Measurements from ENCODE around the gene RASSF8. TPM values are rescaled to one million over a fixed set of nuclear protein-coding genes. Genes with fewer than 3 reads are reported as not detected.

Gene RASSF8
- total RNA-seq, 2 experiments from 2014 or later, result not detected

- no peaks in the 10 kb centered on the region for H3K79me2 ChIP-seq (ENCODE audit: insufficient read depth, low read depth, low read length)
- H3K27ac ChIP-seq (ENCODE audit: low read depth, low read length, poor library complexity, severe bottlenecking), result no peak overlapping the region
Measured at GRCh38 chr12:26120561-26121274, 162.2 kb downstream of the RASSF8 start.

GRCh38 chr12:26121323-26122060, 163.0 kb downstream of the RASSF8 start:
- Histone ChIP-seq H2AFZ (ENCODE audit: low read length) (no peak overlapping the region), H3K4me3 (ENCODE audit: low read depth, low read length, poor library complexity, severe bottlenecking) (no peak overlapping the region), H3K4me2 (ENCODE audit: low read length) (peak overlapping the region; percentile 18; the same call in 1 of the 2 replicates), H3K79me2 (ENCODE audit: insufficient read depth, low read depth, low read length) (no peaks in the 10 kb centered on the region), H3K36me3 (ENCODE audit: insufficient read depth, low read length) (no peaks in the 10 kb centered on the region), H3K9me3 (ENCODE audit: low read length) (no peaks in the 10 kb centered on the region), H3K9me2 (ENCODE audit: insufficient read depth, low read length) (no peaks in the 10 kb centered on the region), H4K20me1 (ENCODE audit: insufficient read depth, low read length) (no peaks in the 10 kb centered on the region), H3K27ac (ENCODE audit: low read depth, low read length, poor library complexity, severe bottlenecking) (no peak overlapping the region), H3K4me1 (ENCODE audit: insufficient read depth, low read length, poor library complexity, severe bottlenecking) (no peaks in the 10 kb centered on the region)
- DNase-seq (ENCODE audit: low spot score), result no peak
- CTCF ChIA-PET (ENCODE audit: unreplicated experiment), result no interaction called here
- intact Hi-C loops (cut with micrococcal nuclease; ENCODE audit: unreplicated experiment), result loop anchor here (10.0 kb wide), 1 partner anchor 313 kb away; no protein-coding TSS in a partner anchor
- TF ChIP-seq EZH2phosphoT487 (IDR thresholded peaks at IDR 0.05; ENCODE audit: borderline replicate concordance, low read depth, low read length) (no peak), CTCF (conservative IDR thresholded peaks at IDR 0.05; ENCODE audit: low read length) (no peak)
- no TSS peak for BruUV-seq (replicated peaks)
- POLR2A ChIA-PET, result no interaction called here

More at GRCh38 chr12:26120561-26121274, 162.2 kb downstream of the RASSF8 start:
- Histone ChIP-seq H3K4me3 (ENCODE audit: low read depth, low read length, poor library complexity, severe bottlenecking) (no peak overlapping the region), H3K9me2 (ENCODE audit: insufficient read depth, low read length) (no peaks in the 10 kb centered on the region), H4K20me1 (ENCODE audit: insufficient read depth, low read length) (no peaks in the 10 kb centered on the region), H3K9me3 (ENCODE audit: low read length) (no peaks in the 10 kb centered on the region), H3K4me2 (ENCODE audit: low read length) (no peak overlapping the region), H2AFZ (ENCODE audit: low read length) (no peak overlapping the region), H3K36me3 (ENCODE audit: insufficient read depth, low read length) (no peaks in the 10 kb centered on the region), H3K4me1 (ENCODE audit: insufficient read depth, low read length, poor library complexity, severe bottlenecking) (no peaks in the 10 kb centered on the region)
- no peak for DNase-seq (ENCODE audit: low spot score)
- intact Hi-C loops (cut with micrococcal nuclease; ENCODE audit: unreplicated experiment), result loop anchor here (10.0 kb wide), 1 partner anchor 314 kb away; no protein-coding TSS in a partner anchor
- ChIA-PET POLR2A (no interaction called here), CTCF (ENCODE audit: unreplicated experiment) (no interaction called here)
- TF ChIP-seq CTCF (conservative IDR thresholded peaks at IDR 0.05; ENCODE audit: low read length) (no peak), EZH2phosphoT487 (IDR thresholded peaks at IDR 0.05; ENCODE audit: borderline replicate concordance, low read depth, low read length) (no peak)
- no TSS peak for BruUV-seq (replicated peaks)

Data from OCI-LY7 (cell line).